ENCODE measurements around the gene XRCC5.

- TF ChIP-seq POLR2A (IDR thresholded peaks at IDR 0.05) (no peak), CTCF (IDR thresholded peaks at IDR 0.05) (no peak)
Measured at GRCh38 chr2:216164087-216164486, 54.9 kb downstream of the XRCC5 start.
